ENCODE results near the gene GNL3L.

DNA sequence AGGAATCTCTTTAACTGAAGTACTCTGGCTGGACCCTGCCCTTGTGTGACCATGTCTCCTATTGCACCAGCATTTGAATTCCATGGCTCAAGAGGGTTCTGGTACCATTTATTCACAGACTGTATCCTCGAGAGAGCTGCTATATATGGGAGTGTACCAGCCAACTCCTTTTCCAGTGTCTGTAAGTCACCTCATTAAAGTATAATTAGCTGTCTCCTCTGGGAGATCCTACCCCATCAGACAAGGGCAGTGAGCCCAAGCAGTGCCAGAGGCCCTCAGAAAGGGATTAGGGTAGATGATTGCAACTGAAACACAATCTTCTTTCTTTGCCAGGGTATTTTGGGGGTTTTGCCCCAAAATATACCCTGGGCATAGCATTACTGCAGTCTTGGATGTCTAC, 31.6 kb downstream of the GNL3L start:
- TF ChIP-seq NCOA4 (IDR thresholded peaks at IDR 0.05; ENCODE audit: partially characterized antibody) (no peak), GATAD2B (IDR thresholded peaks at IDR 0.05; ENCODE audit: borderline replicate concordance) (no peak), CCAR2 (IDR thresholded peaks at IDR 0.05; ENCODE audit: low read depth, low read length) (no peak), HCFC1 (IDR thresholded peaks at IDR 0.05; ENCODE audit: low read depth, low read length) (no peak), HDAC2 (IDR thresholded peaks at IDR 0.05) (no peak)
- TF ChIP-seq, protein P1, sequence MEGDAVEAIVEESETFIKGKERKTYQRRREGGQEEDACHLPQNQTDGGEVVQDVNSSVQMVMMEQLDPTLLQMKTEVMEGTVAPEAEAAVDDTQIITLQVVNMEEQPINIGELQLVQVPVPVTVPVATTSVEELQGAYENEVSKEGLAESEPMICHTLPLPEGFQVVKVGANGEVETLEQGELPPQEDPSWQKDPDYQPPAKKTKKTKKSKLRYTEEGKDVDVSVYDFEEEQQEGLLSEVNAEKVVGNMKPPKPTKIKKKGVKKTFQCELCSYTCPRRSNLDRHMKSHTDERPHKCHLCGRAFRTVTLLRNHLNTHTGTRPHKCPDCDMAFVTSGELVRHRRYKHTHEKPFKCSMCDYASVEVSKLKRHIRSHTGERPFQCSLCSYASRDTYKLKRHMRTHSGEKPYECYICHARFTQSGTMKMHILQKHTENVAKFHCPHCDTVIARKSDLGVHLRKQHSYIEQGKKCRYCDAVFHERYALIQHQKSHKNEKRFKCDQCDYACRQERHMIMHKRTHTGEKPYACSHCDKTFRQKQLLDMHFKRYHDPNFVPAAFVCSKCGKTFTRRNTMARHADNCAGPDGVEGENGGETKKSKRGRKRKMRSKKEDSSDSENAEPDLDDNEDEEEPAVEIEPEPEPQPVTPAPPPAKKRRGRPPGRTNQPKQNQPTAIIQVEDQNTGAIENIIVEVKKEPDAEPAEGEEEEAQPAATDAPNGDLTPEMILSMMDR (IDR thresholded peaks at IDR 0.05 in 2 of 3, conservative IDR thresholded peaks at IDR 0.05 in 1 of 3; ENCODE audit: insufficient read depth in 2 of 3, low read depth in 1 of 3, low read length in 3 of 3), result no peak
